Spleen (tissue), 7 donors: ENCODE results near the gene CXCR3.

Experiments
- POLR2AphosphoS5 ChIP-seq, 3 donors: sonication (generic); formaldehyde crosslinking; IDR thresholded peaks; one replicate each; pipeline ENCODE4 v1.5.1; 2017; ENCODE audit warnings: antibody characterized with exemption in 3 of 3
- TF ChIP-seq, protein P1 (sequence below), 11 experiments: fragments of 200-600 bp in 7 of 11; fragments of 450-650 bp in 4 of 11; sonication (generic) in 4 of 11; IDR thresholded peaks in 8 of 11; conservative IDR thresholded peaks in 3 of 11; 1 replicate in 7 of 11; 2 replicates in 4 of 11; pipeline versions ENCODE4 v1.4.0 to v1.8.0; 2016 to 2021; ENCODE audit warnings: antibody characterized with exemption in 11 of 11, inconsistent platforms in 4 of 11, mild to moderate bottlenecking in 1 of 11
- donor health status: DM: no; HTN: no; CAD: no; lungs with moderate emphysema.
- donor health status: DM: no; HTN: no; CAD: no.
- donor health status: DM: no; HTN: no; CAD: no.

DNA sequence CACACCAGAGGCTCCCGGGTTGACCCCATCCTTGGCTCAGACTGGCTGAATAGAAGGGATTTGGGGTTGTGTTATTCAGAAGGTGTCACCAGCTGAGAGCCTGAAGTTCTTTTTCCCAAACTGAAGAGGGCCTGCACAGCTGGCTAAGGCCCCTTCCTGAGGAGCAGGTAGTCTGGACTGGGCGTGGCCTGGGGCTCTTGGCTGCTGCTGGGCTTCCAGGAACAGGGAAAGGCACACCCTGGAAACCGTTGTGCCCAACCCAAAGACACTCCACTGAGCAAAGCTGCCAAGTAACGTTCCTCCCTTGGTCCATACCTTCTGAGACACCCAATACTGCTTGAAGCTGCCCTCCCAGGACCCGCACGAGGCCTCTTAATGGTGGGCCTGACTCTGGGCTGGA is 8.3 kb upstream of the CXCR3 start:
- TF ChIP-seq POLR2AphosphoS5 (IDR thresholded peaks at IDR 0.05), result no peak
- TF ChIP-seq, protein P1, sequence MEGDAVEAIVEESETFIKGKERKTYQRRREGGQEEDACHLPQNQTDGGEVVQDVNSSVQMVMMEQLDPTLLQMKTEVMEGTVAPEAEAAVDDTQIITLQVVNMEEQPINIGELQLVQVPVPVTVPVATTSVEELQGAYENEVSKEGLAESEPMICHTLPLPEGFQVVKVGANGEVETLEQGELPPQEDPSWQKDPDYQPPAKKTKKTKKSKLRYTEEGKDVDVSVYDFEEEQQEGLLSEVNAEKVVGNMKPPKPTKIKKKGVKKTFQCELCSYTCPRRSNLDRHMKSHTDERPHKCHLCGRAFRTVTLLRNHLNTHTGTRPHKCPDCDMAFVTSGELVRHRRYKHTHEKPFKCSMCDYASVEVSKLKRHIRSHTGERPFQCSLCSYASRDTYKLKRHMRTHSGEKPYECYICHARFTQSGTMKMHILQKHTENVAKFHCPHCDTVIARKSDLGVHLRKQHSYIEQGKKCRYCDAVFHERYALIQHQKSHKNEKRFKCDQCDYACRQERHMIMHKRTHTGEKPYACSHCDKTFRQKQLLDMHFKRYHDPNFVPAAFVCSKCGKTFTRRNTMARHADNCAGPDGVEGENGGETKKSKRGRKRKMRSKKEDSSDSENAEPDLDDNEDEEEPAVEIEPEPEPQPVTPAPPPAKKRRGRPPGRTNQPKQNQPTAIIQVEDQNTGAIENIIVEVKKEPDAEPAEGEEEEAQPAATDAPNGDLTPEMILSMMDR (IDR thresholded peaks at IDR 0.05 in 8 of 11, conservative IDR thresholded peaks at IDR 0.05 in 3 of 11), result no peak
